HG03520 (cell line): ENCODE results near the gene KHK.
"Not testable (repeated sequence)": the region's sequence is repeated elsewhere in the genome, so short reads cannot be mapped to it uniquely, and the experiment has no call there.

ENCODE experiments used
- ATAC-seq: cut with Tn5 transposase; IDR thresholded peaks from one replicate; pipeline ENCODE4 v1.9.1; 2021; ENCODE audit warnings: mild to moderate bottlenecking, moderate library complexity; ENCODE audit not compliant: unreplicated experiment

Gene KHK

DNA sequence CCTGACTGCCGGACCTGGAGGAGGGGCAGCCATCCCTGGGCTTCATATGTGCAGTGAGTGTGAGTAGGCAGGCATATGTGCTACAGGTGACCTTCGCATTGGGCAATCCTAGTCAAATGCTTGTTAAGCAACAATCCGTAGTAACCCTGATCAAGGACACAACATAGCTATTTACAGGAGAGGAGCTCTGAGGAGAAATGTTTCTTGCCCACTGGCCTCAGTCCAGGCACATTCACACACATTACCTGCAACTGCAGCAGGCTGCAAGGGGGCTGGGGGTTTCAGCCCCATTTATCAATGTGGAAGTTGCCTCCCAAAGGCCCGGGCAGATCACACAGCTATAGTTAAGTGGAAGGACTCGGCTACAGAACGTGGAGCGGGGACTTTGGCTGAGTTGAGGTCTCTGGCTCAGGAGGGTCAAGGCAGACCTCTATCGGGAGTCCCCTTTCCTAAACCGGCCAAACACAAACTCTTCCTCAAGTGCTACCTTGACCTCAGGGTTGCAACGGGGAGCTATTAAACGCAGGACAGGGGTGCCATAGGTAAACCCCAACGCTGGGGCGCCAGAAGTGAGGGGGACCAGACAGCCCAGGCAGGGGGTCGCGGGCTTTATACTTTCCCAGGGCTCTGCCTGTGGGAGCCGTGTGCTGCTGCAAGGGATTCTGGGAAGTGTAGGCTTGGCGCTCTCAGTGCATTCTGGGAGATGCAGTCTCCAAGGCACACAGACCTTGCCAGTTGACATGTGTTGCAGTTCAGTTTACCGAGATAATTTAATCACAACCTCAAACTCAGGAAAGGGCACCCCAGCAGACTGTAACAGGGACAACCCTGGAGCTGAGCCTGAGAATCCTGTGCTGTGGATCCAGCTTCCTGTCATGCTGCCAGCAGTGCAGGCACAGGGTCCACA lies 9.4 kb downstream of the KHK start:
- no peak for ATAC-seq

- no peak for ATAC-seq
Measured at GRCh38 chr2:27096748-27097297, 10.3 kb downstream of the KHK start.

- no peak for ATAC-seq
Measured at GRCh38 chr2:27097341-27097740, 10.8 kb downstream of the KHK start.

GRCh38 chr2:27099334-27099955 lies 12.9 kb downstream of the KHK start:
- no peak for ATAC-seq

GRCh38 chr2:27100036-27100435 lies 13.5 kb downstream of the KHK start:
- no peak for ATAC-seq

- ATAC-seq = no peak
Measured at GRCh38 chr2:27102329-27102728, 15.8 kb downstream of the KHK start.

DNA sequence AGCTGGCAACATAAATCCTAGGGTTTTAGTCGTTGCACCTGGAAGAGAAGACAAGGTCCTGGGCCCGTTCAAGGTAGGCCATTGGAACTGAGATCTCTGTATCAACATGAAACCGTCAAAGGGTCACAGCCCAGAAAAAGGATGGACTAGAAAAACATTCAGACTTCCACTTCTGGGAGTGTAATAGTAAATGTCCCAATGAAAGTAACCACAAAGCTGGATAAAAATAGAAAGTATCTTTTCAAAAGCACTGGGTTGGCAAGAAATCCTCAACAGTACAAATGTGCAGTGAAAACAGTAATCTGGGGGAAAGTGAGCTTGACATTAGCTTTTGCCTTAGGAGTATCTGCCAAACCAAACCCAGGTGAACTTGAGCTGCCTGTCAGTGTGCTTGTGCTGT lies 19.4 kb downstream of the KHK start:
- ATAC-seq = no peak

- ATAC-seq = no peak
Measured at GRCh38 chr2:27108221-27108620, 21.6 kb downstream of the KHK start.

DNA sequence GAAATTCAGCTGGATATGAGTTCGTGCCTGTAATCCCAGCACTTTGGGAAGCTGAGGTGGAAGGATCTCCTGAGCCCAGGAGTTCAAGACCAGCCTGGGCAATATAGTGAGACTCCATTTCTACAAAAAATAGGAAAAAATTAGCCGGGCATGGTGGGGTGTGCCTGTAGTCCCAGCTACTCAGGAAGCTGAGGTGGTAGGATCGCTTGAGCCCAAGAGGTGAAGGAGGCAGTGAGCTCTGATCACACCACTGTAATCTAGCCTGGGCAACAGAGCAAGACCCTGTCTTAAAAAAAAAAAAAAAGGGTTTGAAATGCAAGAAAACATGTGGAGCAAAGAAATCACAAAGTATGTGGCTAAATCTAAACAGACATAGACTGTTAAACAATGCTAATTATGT lies 22.5 kb downstream of the KHK start:
- ATAC-seq = no peak

DNA sequence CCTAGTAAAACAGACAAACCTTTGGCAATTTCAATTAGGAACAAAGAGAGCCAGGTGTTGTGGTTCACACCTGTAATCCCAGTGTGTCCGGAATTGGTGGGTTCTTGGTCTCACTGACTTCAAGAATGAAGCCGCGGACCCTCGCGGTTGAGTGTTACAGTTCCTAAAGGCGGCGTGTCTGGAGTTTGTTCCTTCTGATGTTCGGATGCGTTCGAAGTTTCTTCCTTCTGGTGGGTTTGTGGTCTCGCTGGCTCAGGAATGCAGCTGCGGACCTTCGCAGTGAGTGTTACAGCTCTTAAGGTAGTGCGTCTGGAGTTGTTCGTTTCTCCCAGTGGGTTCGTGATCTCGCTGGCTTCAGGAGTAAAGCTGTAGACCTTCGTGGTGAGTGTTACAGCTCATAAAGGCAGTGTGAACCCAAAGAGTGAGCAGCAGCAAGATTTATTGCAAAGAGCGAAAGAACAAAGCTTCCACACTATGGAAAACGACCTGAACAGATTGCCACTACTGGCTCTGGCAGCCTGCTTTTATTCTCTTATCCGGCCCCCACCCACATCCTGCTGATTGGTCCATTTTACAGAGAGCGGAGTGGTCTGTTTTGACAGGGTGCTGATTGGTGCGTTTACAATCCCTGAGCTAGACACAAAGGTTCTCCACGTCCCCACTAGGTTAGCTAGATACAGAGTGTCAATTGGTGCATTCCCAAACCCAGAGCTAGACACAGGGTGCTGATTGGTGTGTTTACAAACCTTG lies 24.2 kb downstream of the KHK start:
- ATAC-seq = not testable (repeated sequence)

DNA sequence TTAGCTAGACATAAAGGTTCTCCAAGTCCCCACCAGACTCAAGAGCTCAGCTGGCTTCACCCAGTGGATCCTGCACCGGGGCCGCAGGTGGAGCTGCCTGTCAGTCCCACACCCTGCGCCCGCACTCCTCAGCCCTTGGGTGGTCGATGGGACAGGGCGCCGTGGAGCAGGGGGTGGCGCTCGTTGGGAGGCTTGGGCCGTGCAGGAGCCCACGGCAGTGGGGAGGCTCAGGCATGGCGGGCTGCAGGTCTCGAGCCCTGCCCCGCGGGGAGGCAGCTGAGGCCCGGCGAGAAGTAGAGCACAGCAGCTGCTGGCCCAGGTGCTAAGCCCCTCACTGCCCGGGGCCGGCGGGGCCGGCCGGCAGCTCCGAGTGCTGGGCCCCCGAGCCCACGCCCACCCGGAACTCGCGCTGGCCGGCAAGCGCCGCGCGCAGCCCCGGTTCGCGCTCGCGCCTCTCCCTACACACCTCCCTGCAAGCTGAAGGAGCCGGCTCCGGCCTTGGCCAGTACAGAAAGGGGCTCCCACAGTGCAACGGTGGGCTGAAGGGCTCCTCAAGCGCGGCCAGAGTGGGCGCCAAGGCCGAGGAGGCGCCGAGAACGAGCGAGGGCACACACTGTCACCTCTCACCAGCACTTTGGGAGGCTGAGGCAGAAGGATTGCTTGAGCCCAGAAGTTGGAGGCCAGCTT lies 25.0 kb downstream of the KHK start:
- ATAC-seq = not testable (repeated sequence)

GRCh38 chr2:27115519-27115918 lies 28.9 kb downstream of the KHK start:
- ATAC-seq = no peak

- no peak for ATAC-seq
Measured at GRCh38 chr2:27117995-27118524, 31.5 kb downstream of the KHK start.

DNA sequence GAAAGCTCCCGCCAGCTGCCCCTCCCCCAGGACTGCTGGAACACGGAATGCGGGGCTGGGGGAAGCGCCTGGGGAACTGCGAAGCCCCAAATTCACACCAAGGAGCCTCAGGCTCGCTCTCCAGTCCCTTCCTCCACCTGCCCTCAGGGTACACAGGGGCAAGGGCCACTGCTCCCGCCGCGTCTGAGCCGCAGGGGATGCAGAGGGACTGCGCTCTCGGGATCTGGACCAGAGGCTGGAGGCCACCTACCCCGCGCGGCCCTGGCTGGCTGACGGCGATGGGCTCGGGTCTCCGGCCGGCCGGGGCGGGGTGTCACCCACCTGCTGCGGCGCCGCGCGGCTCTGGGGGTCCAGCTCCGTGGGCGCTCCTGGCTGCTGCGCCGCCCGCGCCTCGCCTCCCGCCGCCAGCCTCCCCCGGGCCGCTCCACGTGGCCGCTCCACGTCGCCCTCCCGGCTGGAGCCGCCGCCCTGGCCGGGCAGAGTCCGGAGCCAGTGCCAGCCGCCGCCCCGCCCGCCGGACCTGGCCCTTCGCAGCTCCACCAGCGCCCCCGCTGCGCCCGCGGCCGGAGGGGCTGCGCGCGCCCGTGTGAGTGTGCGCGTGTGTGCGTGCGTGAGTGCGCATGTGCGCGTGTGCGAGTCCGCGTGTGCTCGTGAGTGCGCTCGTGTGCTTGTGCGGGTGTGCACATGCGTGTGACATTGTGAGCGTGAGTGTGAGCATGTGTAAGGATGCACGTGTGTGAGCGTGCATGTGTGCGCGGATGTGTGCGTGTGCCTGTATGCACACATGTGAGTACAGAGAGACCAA lies 32.2 kb downstream of the KHK start, which contains the start of gene CGREF1:
Gene CGREF1, minus strand, starts transcription at position 604 of the 805 bp plus-strand sequence. CDS start 14,762 bp downstream, outside the sequence.
- ATAC-seq = no peak

DNA sequence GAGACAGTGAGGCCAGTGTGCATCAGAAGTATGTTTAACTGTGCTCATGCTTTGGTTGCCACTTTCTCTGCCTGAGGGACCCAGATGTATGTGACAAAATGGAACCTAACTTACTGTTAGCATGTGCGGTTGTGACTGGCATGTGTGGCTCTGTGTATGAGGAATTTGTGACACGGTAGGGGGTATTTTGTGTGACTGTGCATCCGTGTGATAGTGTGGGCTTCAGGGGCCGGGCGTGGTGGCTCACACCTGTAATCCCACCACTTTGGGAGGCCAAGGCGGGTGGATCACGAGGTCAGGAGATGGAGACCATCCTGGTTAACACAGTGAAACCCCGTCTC lies 32.7 kb downstream of the KHK start:
- ATAC-seq = not testable (repeated sequence)

DNA sequence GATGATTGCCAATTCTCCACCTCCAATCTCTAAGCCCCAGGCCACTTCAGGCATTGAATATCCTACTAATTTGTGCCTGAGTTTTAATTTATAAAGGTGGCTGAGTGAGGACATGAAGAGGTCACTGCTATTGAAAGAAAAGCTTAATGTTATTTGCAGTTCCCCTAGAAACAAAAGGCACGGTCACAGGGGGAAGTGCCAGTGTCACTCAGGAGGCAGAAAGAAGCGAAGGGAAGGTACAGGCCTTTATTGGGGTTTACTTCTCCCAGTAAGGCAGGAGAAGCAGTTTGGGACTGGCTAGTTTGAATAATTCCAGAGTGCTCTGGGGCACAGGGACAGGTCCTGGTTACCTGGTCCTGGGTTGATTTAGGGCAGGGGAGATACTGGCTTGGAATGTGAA lies 35.3 kb downstream of the KHK start:
- ATAC-seq = no peak

GRCh38 chr2:27122791-27123190 lies 36.2 kb downstream of the KHK start:
- no peak for ATAC-seq

GRCh38 chr2:27123302-27124150 lies 37.0 kb downstream of the KHK start, which contains the start of gene ABHD1:
ABHD1 (plus strand) TSS chr2:27123815; CDS start chr2:27123949, 134 bp downstream.
- ATAC-seq = no peak

DNA sequence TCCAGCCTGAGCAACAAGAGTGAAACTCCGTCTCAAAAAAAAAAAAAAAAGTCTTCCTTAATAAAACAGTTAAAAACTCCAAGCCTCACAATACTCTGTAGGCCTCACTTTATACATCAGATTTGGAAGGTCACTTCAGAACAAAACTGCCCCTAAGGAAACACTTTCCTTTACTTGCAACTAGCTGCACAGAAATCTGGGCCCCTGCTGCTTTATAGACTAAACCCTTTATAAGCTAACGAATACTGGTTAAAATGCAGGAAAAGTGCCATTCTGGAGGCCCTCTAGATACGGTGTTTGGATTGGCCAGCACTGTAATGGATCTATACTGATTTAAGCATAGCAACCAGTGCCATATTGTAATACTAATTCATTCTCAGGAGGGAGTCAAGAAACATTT lies 38.5 kb downstream of the KHK start:
- no peak for ATAC-seq
